GM12875 (cell line): Measurements from ENCODE around the gene JAK3.

Experiments
- H3K4me3 ChIP-seq: one replicate; pipeline ENCODE4 v1.5.1; 2011; ENCODE audit warnings: low read depth, low read length, control low read depth
- TF ChIP-seq, protein P1 (sequence below): IDR thresholded peaks from 2 replicates; pipeline ENCODE4 v1.5.1; 2011; ENCODE audit warnings: low read depth, mild to moderate bottlenecking, control low read depth, inconsistent platforms, low read length, moderate library complexity, borderline replicate concordance; ENCODE audit not compliant: insufficient read depth

JAK3 gene

GRCh38 chr19:17835182-17836006 lies 12.4 kb downstream of the JAK3 start:
- H3K4me3 ChIP-seq: no peak overlapping the region
- TF ChIP-seq, protein P1, sequence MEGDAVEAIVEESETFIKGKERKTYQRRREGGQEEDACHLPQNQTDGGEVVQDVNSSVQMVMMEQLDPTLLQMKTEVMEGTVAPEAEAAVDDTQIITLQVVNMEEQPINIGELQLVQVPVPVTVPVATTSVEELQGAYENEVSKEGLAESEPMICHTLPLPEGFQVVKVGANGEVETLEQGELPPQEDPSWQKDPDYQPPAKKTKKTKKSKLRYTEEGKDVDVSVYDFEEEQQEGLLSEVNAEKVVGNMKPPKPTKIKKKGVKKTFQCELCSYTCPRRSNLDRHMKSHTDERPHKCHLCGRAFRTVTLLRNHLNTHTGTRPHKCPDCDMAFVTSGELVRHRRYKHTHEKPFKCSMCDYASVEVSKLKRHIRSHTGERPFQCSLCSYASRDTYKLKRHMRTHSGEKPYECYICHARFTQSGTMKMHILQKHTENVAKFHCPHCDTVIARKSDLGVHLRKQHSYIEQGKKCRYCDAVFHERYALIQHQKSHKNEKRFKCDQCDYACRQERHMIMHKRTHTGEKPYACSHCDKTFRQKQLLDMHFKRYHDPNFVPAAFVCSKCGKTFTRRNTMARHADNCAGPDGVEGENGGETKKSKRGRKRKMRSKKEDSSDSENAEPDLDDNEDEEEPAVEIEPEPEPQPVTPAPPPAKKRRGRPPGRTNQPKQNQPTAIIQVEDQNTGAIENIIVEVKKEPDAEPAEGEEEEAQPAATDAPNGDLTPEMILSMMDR: no peak

- H3K4me3 ChIP-seq: no peak overlapping the region
Observed at GRCh38 chr19:17834350-17835181, 13.2 kb downstream of the JAK3 start.

GRCh38 chr19:17832443-17833208 lies 15.2 kb downstream of the JAK3 start:
- TF ChIP-seq, protein P1: no peak

More at GRCh38 chr19:17834350-17835181, 13.2 kb downstream of the JAK3 start:
- TF ChIP-seq, protein P1: 0 out of 2 replicates have a peak, but pooled peaks have one; percentile 19

DNA sequence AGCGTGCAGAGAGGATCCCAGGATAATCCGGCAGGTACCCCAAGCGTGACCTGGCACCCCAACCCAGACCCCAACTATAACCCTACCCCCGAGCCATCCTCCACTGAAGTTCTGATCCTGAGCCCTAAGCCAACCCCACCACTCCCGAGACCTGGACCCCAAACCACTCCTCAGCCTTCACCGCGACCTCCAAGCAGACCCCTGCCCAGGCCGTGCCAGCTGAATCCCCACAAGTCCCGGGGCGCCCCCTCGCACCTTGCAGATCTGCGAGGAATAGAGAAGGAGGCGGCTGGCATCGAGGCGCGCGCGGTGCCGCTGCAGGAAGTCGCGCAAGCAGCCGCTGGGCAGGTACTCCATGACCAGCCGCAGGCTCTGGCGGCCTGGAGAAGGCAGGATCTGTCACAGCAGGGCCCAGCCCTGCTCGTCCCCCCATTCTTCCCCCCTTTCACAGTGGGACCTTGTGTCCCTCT lies 16.3 kb downstream of the JAK3 start:
- no peak overlapping the region for H3K4me3 ChIP-seq
- TF ChIP-seq, protein P1: no peak

More at GRCh38 chr19:17832443-17833208, 15.2 kb downstream of the JAK3 start:
- no peak overlapping the region for H3K4me3 ChIP-seq

- TF ChIP-seq, protein P1: no peak
- H3K4me3 ChIP-seq: no peak overlapping the region
Observed at GRCh38 chr19:17830567-17831418, 17.0 kb downstream of the JAK3 start.
